GM19351 (cell line): ENCODE measurements around the gene GNB1.
A peak's percentile ranks its signal among the peaks of the same experiment; 100 is the strongest.
"Not testable (repeated sequence)": the region's sequence is repeated elsewhere in the genome, so short reads cannot be mapped to it uniquely, and the experiment has no call there.

Experiments used
- ATAC-seq: cut with Tn5 transposase; IDR thresholded peaks from one replicate; pipeline ENCODE4 v1.9.1; 2021; ENCODE audit warnings: mild to moderate bottlenecking, moderate library complexity; ENCODE audit not compliant: unreplicated experiment

GNB1 gene

DNA sequence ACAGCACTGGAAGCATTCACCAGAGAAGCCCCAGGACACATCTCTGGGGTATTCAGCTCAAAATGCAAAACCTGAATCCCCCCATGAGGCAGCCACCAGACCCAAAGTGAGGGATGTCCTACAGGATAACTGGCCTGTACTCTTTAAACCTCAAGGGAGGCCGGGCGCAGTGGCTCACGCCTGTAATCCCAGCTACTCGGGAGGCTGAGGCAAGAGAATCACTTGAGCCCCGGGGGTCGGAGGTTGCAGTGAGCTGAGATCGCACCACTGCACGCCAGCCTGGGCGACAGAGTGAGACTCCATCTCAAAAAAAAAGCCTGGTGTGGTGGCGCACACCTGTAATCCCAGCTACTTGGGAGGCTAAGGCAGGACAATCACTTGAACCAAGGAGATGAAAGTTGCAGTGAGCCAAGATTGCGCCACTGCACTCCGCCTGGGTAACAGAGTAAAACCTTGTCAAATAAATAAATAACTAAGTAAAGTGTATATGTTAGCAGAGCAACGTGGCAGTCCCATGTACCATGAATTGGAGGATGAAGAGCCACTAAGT lies 29.1 kb downstream of the GNB1 start:
- ATAC-seq = not testable (repeated sequence)

DNA sequence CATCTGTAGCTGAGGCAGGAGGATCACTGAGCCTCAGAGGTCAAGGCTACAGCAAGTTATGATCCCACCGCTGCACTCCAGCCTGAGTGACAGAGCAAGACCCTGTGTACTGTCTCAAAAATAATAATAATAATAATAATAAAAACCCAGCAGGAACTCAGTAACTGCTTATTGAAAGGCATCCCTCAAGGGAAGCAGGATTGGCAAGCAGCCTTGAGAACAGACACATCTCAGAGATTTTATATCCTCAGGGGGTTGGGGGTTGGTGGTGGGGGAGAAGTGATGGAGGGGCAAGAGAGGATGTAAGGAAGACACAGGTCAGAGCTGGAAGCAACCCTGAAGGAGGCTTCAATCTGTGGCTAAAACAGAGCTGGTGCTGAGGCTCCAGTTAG lies 29.6 kb downstream of the GNB1 start:
- ATAC-seq = no peak

DNA sequence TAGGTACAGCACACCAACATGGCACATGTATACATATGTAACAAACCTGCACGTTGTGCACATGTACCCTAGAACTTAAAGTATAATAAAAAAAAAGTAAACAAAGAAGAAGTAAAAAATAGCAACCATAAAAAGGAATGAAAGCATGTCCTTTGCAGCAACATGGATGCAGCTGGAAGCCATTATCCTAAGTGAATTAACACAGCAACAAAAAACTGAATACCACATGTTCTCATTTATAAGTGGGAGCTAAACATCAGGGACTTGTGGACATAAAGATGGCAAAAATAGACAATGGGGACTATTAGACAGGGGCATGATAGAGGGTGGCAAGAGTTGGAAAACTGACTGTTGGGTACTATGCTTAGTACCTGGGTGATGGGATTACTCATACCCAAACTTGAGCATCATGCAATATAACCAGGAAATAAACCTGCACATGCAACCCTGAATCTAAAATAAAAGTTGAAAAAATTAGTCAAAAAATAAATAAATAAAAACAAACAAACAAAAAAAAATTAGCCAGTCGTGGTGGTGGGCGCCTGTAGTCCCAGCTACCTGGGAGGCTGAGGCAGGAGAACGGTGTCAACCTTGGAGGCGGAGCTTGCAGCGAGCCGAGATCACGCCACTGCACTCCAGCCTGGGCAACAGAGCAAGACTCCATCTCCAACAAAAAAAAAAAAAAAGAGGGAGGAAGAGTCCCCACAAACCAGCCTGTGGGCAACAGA lies 30.8 kb downstream of the GNB1 start:
- ATAC-seq = not testable (repeated sequence)

DNA sequence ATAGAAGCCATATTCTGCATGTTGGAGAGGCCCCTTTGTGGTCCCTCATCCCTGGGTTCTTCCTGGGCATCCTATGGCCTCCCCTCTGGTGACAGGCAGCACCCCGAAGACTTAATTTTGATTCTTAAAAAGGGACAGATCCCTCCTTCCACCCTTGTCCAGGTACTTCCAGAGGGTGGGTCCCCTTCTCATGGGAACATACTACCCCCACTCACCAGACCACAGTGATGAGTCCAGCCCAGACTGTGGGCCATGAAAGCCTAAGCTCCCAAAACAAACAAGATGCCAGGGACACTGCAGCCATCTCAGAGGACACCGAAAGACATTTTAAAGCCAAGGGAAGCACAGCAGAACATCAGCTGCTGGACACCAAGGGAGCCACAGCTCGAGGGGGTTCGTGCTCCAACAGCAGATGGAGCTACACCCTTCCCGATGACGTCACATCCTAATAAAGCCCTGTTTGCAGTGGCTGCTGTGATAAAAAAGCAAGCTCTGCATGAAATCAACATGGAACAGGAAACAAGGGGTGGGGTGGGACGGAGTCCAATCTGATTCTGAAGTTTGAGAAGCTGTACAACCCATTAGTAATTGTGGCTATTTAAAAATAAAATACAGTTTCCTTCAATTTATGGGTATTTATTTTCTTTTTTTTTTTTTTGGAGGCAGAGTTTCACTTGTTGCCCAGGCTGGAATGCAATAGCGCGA lies 32.4 kb downstream of the GNB1 start:
- no peak for ATAC-seq

DNA sequence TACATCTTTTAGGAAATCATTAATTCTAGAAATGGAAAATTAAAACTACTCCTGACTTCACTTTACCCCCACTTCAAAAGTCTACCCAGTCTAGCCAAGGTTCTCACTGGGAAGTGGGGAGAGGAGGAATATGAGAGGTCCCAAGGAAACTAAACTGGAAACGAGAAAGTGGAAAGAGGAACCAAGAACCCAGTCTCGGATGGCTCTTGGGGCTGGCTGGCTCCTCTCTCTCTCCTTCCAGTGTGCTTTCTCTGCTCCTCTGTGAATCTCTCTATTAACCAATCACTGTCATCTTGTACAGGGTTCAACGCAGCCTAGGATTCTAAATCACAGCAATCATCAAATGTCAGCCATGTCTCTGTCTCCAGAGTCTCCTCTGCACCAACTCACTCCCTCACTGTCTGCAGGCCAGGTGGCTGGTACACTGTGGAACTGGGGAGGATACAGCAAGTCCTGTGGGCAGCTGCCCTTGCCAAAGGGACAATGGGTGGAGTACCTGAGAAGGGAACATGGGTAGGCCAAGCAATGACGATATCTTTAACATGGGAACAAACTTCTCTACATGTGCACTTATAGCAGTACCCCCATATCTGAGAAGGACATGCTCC lies 33.7 kb downstream of the GNB1 start:
- ATAC-seq = no peak

DNA sequence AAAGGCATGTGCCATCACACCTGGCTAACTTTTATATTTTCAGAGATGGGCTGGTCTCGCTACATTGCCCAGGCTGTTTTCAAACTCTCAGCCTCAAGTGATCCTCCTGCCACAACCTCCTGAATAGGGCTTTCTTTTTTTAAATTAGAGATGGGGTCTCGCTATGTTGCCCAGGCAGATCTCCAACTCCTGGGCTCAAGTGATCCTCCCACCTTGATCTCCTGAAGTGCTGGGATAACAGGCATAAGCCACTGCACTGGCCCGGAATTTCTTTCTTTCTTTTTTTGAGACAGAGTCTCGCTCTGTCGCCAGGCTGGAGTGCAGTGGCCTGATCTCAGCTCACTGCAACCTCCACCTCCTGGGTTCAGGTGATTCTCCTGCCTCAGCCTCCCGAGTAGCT lies 34.7 kb downstream of the GNB1 start:
- not testable (repeated sequence) for ATAC-seq

DNA sequence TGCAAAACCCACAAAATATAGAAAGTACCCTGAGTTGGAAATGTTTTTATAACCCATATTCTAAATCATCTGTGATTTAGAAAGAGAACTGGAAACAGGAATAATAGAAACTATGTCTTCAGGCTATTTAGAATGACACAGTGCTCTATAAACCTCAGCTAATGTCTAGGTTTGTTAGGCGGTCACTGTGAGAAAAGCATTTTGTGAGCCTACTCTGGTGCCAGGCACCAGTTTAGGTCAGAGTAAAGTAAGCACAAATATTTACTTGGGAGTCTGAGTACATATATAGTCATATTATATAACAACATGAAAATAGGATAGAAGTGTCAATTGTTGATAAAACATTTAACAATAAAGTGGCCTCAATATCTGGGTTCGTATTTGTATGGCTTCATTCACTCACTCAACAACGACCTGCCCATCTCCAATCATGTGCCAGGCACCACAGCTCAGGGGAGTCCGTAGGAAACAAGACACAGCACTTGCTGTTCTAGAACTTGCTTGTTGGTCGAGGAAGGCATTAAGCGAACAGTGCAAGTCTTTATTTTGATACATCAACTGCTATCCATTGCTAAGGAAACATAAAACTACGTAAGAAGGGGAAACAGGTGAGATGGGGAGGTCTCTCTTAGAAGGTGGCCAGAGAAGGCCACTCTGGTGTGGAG lies 37.2 kb downstream of the GNB1 start:
- ATAC-seq = no peak

DNA sequence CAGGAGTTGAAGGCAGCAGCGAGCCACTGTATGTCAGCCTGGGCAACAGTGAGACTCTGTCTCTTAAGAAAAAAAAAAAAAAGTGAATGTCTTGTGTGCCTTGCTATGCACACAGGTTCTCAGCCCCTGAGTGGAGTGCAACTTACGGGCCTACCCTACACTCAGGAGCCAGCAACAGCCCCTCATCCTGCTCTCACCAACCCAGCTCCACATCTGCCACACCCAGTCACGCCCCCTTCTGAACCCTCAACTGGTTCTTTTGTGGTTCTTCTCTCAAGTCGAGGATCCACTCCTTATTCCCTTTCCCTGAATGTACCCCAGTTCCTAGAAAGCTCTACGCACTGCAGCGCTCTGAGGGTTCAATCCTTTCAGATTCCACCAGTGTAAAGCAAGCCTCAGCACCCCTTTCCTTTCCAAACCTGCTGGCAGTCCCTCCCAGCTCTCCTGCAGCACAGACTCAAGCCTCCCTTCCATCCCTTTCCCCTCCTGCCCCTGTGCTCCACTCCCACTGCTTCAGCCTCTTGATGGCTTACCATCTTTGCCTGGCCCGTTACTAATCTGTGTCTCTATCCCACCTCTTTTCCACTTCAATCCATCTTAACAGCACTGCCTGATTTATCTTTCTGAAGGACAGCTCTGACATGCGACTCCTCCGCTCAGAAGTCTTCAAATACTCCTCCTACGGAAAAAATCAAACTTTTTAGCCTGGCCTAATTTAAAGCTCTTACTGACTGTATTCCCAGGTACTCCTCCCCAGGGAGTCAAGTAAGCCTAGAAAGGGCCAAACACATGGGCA lies 38.1 kb downstream of the GNB1 start:
- ATAC-seq = no peak

DNA sequence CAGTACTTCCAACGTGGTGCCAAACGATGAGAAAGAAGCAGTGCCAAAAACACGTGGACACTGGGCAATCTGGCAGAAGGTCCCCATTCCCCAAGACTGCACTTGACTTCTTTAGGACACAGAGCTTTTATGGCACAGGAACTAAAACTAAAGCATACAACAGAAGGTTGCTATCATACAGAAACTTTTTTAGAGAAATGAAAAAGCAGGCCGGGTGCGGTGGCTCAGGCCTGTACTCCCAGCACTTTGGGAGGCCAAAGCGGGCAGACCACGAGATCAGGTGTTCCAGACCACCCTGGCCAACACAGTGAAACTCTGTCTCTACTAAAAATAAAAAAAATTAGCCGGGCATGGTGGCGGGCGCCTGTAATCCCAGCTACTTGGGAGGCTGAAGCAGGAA lies 43.0 kb downstream of the GNB1 start:
- no peak for ATAC-seq

DNA sequence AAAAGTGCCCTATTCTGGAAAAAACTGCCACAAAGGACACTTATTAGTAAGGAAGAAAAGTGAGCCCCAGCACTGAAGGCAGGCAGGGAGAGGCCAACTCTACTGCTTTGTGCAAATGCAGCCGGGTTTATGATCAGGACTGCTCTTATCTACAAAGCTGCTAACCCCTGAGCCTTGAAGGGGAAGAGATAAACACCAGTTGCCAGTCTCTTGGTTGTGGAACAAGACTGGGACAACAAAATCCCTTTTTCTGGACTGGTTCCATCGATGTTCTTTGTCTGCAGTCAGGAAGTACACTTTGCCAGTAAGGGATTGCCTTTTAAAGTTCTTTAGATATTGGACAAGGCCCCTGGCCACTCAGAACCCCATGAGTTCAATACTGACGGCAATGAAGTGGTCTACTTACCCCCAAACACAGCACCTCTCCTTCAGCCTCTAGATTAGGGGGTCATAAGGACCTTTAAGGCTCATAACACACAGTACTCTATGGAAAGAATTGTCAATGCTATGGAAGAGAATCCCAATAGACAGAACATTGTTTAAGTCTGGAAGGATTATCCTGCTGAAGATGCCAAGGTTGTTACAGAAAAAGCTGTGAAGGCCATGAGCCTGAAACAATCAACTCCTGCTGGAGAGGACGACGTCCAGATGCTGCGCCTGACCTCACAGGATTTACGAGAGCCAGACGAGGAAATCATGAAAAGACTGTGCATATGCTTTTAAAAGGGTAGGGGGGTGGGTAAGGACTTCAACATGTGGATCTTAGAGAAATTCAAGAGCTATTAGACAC lies 43.6 kb downstream of the GNB1 start:
- no peak for ATAC-seq

DNA sequence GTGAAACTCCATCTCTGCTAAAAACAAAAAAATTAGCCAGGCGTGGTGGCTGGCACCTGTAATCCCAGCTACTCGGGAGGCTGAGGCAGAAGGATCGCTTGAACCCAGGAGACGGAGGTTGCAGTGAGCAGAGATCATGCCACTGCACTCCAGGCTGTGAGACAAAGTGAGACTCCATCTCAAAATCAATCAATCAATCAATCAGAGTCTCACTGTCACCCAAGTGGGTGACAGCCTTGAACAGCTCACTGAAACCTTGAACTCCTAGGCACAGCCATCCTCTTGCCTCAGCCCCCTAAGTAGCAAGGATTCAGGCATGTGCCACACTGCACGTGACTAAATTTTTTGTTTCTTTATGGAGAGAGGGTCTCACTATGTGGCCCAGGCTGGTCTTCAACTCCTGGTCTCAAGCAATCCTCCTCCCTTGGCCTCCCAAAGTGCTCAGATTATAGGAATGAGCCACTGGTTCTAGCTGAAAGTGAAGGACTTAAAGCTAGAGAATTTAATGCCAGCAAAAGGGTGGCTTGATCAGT lies 44.4 kb downstream of the GNB1 start:
- no peak for ATAC-seq

DNA sequence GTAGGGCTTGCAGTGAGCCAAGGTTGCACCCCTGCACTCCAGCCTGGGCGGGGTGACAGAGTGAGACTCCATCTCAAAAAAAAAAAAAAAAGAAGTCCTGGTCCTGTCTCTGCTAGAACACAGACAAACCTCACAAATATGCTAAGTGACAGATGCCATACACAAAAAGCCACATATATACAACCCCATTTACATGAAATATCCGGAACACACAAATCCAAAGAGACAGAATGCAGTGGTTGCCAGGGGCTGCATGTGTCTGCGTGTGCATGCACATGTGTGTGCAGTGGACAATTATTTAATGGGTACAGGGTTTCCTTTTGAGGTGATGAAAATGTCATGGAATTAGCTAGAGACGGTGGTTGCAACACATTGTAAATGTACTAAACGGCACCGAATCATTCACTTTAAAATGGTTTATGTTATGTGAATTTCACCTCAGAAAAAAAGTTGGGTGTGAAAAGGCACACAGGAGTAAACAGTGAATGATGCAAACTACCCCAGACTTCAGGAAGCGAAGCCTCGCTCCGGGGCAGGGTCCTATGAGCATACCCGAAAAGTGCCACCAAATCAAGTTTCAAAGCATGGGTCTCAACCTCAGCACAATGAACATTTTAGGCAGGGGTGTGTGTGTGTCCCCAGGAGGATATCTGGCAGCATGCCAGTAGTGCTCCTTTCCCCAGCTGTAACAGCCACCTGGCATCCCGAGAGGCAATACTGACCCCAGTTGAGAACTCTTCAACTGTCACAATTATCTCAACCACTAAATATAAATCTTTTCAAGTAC lies 48.3 kb downstream of the GNB1 start:
- ATAC-seq = no peak

DNA sequence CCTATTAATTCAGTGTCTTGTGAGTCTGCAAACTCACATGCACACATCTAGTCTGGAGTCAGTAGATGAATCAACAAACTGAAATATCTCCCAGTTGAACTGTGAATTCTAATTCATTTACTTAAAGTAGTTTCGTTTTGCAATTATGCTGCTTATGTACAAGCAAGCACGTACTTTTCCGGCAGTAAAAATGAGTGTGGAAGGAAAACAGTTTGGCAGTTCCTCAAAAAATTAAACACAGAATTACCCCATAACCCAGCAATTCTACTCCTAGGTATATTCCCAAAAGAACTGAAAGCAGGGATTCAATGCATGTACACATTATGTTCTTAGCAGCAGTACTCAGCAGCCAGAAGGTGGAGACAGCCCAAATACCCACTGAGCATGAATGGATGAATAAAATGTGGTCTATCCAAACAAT lies 49.3 kb downstream of the GNB1 start:
- ATAC-seq = no peak

DNA sequence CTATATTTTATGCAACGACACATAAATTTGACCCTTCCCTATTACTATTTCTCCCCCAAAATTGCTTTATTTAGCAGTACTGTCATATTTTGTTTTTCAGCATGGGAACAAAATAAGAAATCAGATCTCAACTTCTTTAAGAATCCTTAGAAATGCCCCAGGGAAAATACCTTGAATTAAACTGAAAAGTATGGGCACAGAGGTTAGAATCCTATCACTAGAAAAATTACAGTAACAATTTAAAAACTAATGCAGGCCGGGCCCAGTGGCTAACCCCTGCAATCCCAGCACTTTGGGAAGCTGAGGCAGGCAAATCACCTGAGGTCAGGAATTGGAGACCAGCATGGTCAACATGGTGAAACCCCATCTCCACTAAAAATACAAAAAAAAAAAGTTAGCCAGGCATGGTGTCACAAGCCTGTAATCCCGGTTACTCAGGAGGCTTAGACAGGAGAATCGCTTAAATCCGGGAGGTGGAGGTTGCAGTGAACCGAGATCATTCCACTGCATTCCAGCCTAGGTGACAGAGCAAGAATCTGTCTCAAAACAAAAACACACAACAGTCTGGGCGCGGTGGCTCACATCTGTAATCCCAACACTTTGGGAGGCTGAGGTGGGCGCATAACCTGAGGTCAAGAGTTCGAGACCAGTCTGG lies 51.4 kb downstream of the GNB1 start:
- ATAC-seq = no peak

DNA sequence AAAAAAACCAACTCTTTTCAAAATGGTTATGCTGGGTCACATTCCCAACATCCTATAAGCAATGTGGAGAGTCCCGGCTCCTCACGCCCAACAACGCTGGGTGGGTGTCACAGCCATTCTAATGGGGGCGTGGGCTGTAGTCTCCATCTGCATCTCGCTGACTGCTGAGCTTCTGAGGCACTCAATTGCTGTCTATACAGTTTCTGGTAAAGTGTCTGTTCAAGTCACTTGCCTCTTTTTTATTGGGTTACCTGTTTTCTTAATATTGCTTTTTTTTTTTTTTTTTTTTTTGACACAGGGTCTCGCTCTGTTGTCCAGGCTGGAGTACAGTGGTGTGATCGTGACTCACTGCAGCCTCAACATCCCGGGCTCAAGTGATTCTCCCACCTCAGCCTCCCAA lies 54.8 kb downstream of the GNB1 start:
- ATAC-seq = no peak

DNA sequence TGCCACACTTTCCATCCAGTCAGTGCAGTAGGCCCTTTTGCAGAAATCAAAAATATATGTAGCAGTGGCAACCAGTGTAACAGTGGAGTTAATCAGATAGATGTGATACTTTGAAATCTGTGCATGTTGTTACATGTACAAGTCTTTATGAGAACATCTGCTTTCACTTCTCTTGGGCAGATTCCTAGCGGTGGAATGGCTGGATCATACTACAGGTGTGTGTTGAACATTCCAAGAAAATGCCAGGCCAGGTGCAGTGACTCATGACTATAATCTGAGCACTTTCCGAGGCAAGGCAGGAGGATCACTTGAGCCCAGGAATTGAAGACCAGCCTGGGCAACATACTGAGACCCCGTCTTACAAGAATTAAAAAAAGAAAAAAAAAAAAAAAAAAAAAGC lies 55.3 kb downstream of the GNB1 start:
- no peak for ATAC-seq

DNA sequence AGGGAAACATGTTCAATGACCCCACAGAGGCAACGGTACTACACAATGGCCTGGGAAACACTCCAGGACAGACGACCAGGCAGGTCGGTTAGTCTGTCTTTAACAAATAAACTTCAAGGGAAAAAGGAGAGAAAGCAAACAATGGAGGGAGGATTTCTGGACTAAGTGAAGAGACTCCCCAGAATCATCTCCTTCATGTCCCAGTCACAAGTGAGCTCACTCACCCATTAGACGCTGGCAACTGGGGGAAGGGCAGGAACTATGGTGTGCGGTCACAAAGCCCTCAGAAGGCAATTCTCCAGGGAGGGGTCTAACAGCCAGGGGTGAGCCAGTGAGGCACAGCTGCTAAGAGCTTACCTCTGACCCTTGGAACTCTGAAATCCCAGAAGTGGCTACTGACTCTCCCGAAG lies 57.0 kb downstream of the GNB1 start:
- ATAC-seq = peak; percentile 60

DNA sequence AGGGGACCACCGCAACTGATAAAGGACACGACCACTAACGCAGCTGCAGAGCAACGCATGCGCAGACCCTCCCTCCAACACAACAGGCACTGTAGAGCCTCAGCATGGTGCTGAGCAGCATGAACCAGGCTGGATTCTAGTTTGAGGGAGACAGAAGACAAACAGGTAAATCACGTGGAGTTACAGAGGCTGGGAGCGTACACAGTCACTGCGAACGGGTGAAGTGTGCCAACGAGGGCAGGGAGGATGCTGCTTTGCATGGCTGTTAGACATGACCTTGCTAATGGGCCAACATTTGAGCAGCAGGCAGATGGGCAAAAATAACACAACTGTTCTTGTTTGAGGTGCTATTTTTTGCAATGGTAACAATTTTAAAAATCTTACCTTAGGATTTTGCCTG lies 57.4 kb downstream of the GNB1 start:
- no peak for ATAC-seq
